ENCODE results near the gene CDK6.

Gene CDK6

DNA sequence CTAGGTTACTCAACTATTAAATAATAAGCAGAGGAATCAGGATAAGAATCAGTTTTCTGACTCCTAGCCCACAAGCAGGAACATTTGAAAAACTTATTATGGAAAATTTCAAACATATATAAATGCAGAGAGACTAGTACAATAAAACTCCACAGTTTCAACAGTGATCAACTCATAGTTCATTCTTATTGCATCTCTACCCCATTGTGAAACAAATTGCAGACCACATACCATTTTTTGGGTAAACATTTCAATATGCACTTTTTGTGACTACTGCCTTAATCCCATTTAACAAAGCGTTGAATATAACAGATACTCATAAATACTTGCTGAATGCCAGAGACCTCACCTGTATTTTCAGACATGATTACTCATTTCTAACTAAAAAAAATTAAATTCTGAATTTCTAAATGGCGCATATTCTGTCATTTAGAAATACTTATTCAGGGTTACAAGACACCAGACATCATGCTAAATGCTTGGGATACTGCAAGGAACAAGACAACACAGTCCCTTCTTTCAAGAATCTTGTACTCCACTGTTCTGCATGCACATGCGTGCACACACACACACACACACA, 11.4 kb downstream of the CDK6 start:
- no peak for DNase-seq

DNA sequence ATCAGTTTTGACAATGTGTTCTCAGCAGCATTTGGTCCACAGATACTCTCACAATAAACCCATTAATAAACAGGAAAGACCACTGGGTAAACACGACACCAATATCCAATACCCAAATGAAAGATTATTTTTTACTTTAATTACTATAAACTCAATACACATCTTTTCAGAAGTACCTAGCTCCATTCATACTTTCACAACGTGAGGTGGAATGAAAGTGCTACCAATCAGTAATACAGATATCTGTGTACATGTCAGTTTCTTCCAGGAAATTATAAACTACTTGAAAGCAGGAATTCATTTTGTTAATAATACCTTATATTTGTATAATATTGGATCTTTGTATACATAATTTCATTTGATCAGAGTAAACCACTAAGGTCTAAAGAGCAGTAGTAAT, 11.9 kb downstream of the CDK6 start:
- no peak for DNase-seq

- DNase-seq, result no peak
Observed at GRCh38 chr7:92823042-92823441, 13.3 kb downstream of the CDK6 start.

DNA sequence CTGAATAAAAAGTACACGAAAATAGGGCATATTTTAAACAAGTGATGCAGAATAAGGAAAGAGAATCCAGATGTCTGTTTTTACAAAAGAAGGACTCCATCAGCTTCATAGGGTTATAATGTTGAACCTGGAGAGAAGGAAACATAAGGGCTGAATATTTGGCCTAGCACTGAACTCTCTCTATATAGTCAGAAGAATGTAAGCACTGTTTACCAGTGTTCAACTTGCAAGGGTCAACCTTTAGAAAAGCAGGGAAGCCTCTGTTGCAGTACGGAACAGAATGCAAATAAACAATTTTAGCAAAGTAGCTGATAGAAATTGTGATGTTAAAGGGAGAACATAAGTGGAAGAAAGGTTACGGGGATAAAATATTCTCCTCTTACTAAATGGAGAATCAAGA, 16.2 kb downstream of the CDK6 start:
- no peak for DNase-seq

- DNase-seq, result no peak
Observed at GRCh38 chr7:92817398-92817797, 19.0 kb downstream of the CDK6 start.

- DNase-seq, result no peak
Observed at GRCh38 chr7:92815412-92815811, 21.0 kb downstream of the CDK6 start.

- no peak for DNase-seq
Observed at GRCh38 chr7:92813390-92814024, 22.9 kb downstream of the CDK6 start.

- no peak for DNase-seq
Observed at GRCh38 chr7:92811158-92811557, 25.2 kb downstream of the CDK6 start.

DNA sequence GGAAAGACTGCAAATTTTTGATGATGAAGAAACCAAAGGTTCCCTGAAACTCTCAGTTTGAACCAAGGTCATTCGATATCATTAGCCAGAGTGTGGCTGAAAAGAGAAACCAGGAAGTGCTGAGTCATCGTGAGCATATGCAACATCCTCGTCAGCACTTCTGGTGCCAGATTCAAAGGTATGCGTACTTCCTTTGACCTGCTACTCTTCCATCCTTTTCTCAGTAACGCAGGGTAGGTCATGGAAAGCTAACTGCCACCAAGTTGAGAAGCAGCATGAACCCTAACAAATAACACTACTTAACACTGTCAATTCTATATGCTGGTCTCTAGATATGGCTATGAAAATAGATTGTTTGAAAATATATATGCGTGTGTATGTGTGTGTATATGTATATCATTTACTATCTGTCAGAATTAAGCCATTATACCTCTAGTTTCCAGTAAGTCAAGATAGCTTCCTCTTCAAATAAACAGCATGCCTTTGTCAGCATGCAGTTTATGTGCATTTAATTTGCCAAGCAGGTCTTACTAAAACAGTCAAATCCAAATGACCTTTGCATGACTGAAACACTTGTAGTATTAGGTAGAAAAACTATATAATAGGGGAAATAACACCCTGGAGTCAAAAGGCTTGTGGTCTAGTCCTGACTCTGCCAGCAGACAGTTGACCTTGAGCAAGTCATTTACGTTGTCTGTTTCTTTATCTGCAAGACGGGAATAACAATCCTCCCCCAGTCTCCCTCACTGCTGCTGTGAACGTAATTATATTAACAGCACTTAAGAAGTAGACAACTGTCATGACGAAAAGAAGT, 26.4 kb downstream of the CDK6 start:
- DNase-seq, result no peak

DNA sequence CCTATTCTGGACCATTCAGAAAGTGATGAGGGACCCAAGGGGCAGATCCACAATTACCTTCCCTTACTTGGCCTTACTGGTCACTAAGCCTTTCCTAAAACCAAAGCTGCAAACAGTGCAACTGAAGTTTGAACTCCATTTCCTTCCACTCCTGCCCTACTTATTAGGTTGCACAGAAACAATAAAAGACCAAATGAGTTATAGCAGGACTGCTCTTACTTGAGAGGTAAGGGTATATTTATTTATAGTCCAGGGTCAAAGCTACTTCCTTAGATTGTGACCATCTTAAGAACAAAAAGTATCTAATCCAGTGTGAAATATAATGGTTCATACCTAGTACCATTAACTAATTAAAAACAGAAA, 27.0 kb downstream of the CDK6 start:
- no peak for DNase-seq

GRCh38 chr7:92808635-92809034, 27.7 kb downstream of the CDK6 start:
- no peak for DNase-seq

- no peak for DNase-seq
Observed at GRCh38 chr7:92808006-92808405, 28.4 kb downstream of the CDK6 start.

DNA sequence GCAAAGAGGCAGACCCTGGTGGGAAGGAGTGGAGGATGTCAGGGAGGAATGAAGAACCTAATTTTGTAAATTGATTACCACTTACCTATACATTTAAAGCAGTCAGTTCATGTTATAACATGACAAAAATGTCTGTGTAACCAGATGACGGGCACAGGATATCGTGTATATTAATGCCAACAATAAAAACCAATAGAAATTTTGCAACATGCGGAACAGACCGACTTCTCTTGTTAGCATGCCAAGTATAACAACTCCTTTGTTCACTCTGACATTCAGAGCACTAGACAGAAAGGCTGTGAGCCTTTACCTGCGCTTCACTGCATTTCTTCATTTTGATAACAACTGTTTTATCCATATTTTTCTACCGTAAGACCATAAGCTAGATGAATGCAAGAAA, 29.9 kb downstream of the CDK6 start:
- no peak for DNase-seq

- DNase-seq, result no peak
Observed at GRCh38 chr7:92802406-92802805, 34.0 kb downstream of the CDK6 start.

DNA sequence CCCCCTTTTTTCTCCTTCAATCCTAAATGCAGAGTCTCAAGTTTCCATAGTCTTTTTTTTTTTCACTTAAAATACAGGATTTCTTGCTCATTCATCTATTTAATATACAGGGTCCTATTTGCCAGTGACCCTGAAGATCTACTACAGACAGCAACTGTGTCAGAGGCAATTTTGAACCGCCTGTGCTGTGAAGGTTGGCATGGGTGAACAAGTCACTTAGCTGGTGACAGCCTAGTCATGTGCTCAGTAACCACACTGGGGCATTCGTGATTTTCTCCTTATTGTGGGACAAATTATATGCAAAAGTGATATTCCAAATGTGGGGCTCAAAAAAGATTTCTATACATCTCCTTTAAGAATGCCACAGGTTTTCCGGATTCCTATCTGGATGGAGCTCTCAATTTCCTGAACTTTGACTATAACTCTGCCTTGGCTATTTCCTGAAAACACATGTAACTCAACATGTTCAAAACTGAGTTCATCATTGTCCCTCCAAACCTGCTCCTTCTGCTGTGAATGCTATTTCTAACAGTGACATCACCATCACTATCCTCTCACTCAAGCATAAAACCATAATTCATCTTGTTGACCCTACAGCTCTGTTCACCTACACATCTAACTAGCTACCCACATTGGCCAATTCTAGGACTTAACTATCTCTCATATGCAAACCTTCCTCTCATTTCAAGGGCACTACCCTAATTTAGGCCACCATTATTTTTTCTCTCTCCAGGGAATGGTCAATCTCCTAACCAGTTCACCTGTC, 36.7 kb downstream of the CDK6 start:
- DNase-seq, result no peak

- no peak for DNase-seq
Observed at GRCh38 chr7:92798517-92799249, 37.7 kb downstream of the CDK6 start.

GRCh38 chr7:92797693-92798092, 38.7 kb downstream of the CDK6 start:
- no peak for DNase-seq

GRCh38 chr7:92797284-92797683, 39.1 kb downstream of the CDK6 start:
- DNase-seq, result no peak

GRCh38 chr7:92794831-92795230, 41.5 kb downstream of the CDK6 start:
- DNase-seq, result no peak

DNA sequence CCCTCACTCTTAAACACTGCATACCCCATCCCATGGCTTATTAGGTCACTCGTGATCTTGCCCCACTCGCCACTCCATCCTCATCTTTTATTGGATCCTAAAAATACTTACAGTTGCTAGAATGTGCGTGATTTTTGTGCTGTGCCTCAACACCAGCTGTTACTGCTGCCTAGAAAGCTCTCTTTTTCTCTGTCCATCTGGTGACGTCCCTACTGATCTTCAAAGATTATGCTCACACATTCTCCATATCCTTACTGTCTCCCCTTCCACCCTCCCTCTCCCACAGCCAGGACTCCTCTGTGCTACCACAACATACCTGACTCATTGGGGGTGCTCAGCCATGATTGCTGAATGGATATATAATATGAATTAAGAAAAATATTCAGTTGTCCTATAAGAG, 42.0 kb downstream of the CDK6 start:
- no peak for DNase-seq

- no peak for DNase-seq
Observed at GRCh38 chr7:92793656-92794205, 42.6 kb downstream of the CDK6 start.

GRCh38 chr7:92790992-92791391, 45.4 kb downstream of the CDK6 start:
- no peak for DNase-seq
